ENCODE data around the gene ATG4B. TPM values are rescaled to one million over a fixed set of nuclear protein-coding genes. Genes with fewer than 3 reads are reported as not detected.

ATG4B gene
- total and polyA plus RNA-seq, 2 of the 8 experiments (the other 6 are each of a cell fraction or from before 2014, with no cell fraction given), result 103 to 155 TPM

- no peak for TF ChIP-seq KDM1A (IDR thresholded peaks at IDR 0.05; ENCODE audit: borderline replicate concordance, low read length)
- no peak for TF ChIP-seq ASH2L (IDR thresholded peaks at IDR 0.05; ENCODE audit: low read length)
- TF ChIP-seq SAP30 (IDR thresholded peaks at IDR 0.05; ENCODE audit: insufficient read depth, insufficient replicate concordance, low read length), result no peak
- TF ChIP-seq TAF7 (optimal IDR thresholded peaks at IDR 0.05; ENCODE audit: borderline replicate concordance, low read depth, low read length), result no peak
Observed at GRCh38 chr2:241649927-241650326, 12.4 kb downstream of the ATG4B start (continued).

Measured in H1 (cell line).